NCI-H2227 treated with DMSO at 0.1 percent for 48 hours (cell line): ENCODE results near the gene DLK1.
A peak's percentile ranks its signal among the peaks of the same experiment; 100 is the strongest.

Experiments used
- DNase-seq: peaks from one replicate; lab custom pipeline; 2025; lab: John Stamatoyannopoulos, UW

Gene DLK1

GRCh38 chr14:100777818-100778525 lies 51.3 kb downstream of the DLK1 start:
- peak; percentile 34 for DNase-seq

GRCh38 chr14:100778526-100778882 lies 51.8 kb downstream of the DLK1 start:
- DNase-seq: no peak

GRCh38 chr14:100778951-100779690 lies 52.4 kb downstream of the DLK1 start:
- DNase-seq: no peak

- DNase-seq: no peak
Observed at GRCh38 chr14:100779691-100780080, 53.0 kb downstream of the DLK1 start.

GRCh38 chr14:100780246-100780645 lies 53.6 kb downstream of the DLK1 start:
- no peak for DNase-seq

GRCh38 chr14:100780646-100781355 lies 54.1 kb downstream of the DLK1 start:
- DNase-seq: no peak

GRCh38 chr14:100781952-100782351 lies 55.3 kb downstream of the DLK1 start:
- DNase-seq: no peak

GRCh38 chr14:100782516-100783320 lies 56.0 kb downstream of the DLK1 start:
- DNase-seq: peak; percentile 6

- DNase-seq: no peak
Observed at GRCh38 chr14:100783630-100784370, 57.1 kb downstream of the DLK1 start.

GRCh38 chr14:100784523-100785337 lies 58.0 kb downstream of the DLK1 start:
- DNase-seq: no peak

- DNase-seq: no peak
Observed at GRCh38 chr14:100785338-100785615, 58.6 kb downstream of the DLK1 start.

- no peak for DNase-seq
Observed at GRCh38 chr14:100785626-100786025, 58.9 kb downstream of the DLK1 start.

GRCh38 chr14:100786131-100786530 lies 59.4 kb downstream of the DLK1 start:
- DNase-seq: peak; percentile 10

GRCh38 chr14:100786576-100787219 lies 60.0 kb downstream of the DLK1 start:
- DNase-seq: peak; percentile 66

GRCh38 chr14:100787659-100788058 lies 61.0 kb downstream of the DLK1 start:
- no peak for DNase-seq
